ENCODE results near the gene ZNF655. TPM values are rescaled to one million over a fixed set of nuclear protein-coding genes. Genes with fewer than 3 reads are reported as not detected.

Gene ZNF655
- total RNA-seq, 1 experiment from 2014 or later: 40.4 TPM

GRCh38 chr7:99579956-99580777, 21.7 kb downstream of the ZNF655 start (continued):
- TF ChIP-seq ZNF317 (CRISPR knock-in tag; IDR thresholded peaks at IDR 0.05; ENCODE audit: borderline replicate concordance, low read depth) (no peak), ZNF281 (CRISPR knock-in tag; IDR thresholded peaks at IDR 0.05) (0 out of 2 replicates have a peak, but pooled peaks have one; percentile 6), NR2C2 (CRISPR knock-in tag; IDR thresholded peaks at IDR 0.05) (no peak), ZNF232 (CRISPR knock-in tag; IDR thresholded peaks at IDR 0.05) (no peak), CDX4 (CRISPR knock-in tag; IDR thresholded peaks at IDR 0.05; ENCODE audit: borderline replicate concordance) (no peak), ARID4B (CRISPR knock-in tag; IDR thresholded peaks at IDR 0.05; ENCODE audit: borderline replicate concordance) (peak; percentile 56; the same call in 1 of the 2 replicates), NFATC4 (CRISPR knock-in tag; IDR thresholded peaks at IDR 0.05) (no peak), ELF4 (CRISPR knock-in tag; IDR thresholded peaks at IDR 0.05; ENCODE audit: low read depth) (no peak), CREB1 (CRISPR knock-in tag; IDR thresholded peaks at IDR 0.05) (0 out of 2 replicates have a peak, but pooled peaks have one; percentile 43), TEAD1 (CRISPR knock-in tag; IDR thresholded peaks at IDR 0.05) (0 out of 2 replicates have a peak, but pooled peaks have one; percentile 34), MAX (CRISPR knock-in tag; IDR thresholded peaks at IDR 0.05) (peak; percentile 94), HMGA2 (CRISPR knock-in tag; IDR thresholded peaks at IDR 0.05) (no peak), ATF2 (CRISPR knock-in tag; IDR thresholded peaks at IDR 0.05; ENCODE audit: borderline replicate concordance, low read depth) (no peak), JAZF1 (CRISPR knock-in tag; IDR thresholded peaks at IDR 0.05) (no peak), TEAD4 (CRISPR knock-in tag; IDR thresholded peaks at IDR 0.05) (no peak), FOXJ3 (CRISPR knock-in tag; IDR thresholded peaks at IDR 0.05; ENCODE audit: borderline replicate concordance) (no peak), SMAD4 (CRISPR knock-in tag; IDR thresholded peaks at IDR 0.05) (no peak), E2F4 (CRISPR knock-in tag; IDR thresholded peaks at IDR 0.05; ENCODE audit: borderline replicate concordance, low read depth) (no peak), ATF6 (CRISPR knock-in tag; IDR thresholded peaks at IDR 0.05) (no peak), NFYB (CRISPR knock-in tag; conservative IDR thresholded peaks at IDR 0.05; ENCODE audit: low read depth) (no peak), PREB (CRISPR knock-in tag; IDR thresholded peaks at IDR 0.05; ENCODE audit: borderline replicate concordance) (no peak), RORB (CRISPR knock-in tag; IDR thresholded peaks at IDR 0.05) (no peak), GTF2I (CRISPR knock-in tag; conservative IDR thresholded peaks at IDR 0.05) (no peak)

Data from WTC11 (cell line).